ENCODE data around the gene SMPD2. TPM values are rescaled to one million over a fixed set of nuclear protein-coding genes. Genes with fewer than 3 reads are reported as not detected.
A peak's percentile ranks its signal among the peaks of the same experiment; 100 is the strongest.

SMPD2 gene
- total RNA-seq, 1 experiment from 2014 or later, result 9.9 TPM

DNA sequence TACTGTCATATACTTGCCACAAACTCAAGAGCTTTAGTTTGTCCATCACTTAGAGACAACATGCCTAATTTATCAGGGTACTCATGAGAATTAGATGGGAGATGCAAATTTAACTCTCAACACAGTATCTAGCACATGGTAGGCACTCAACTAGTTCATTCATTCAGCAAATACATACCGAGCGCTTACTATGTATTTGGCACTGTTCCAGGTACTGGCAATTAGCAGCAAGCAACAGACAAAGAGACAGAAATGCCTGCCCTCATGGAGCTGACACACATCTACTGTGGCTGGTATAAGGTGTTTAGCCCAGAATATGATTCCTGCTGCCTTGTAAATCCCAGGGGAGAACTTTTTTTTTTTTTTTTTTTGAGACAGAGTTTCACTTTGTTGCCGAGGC lies 10.3 kb downstream of the SMPD2 start:
- Histone ChIP-seq H3K36me3 (peaks cover 81% of the 10 kb centered on the region), H3K4me1 (replicated peaks) (peaks cover 9% of the 10 kb centered on the region), H3K9me3 (replicated peaks) (no peaks in the 10 kb centered on the region), H3K4me3 (no peak overlapping the region), H3K27me3 (replicated peaks) (no peaks in the 10 kb centered on the region), H3K27ac (no peak overlapping the region)
- no peak for DNase-seq (ENCODE audit: low read depth in 1 of 2, low spot score in 2 of 2)

DNA sequence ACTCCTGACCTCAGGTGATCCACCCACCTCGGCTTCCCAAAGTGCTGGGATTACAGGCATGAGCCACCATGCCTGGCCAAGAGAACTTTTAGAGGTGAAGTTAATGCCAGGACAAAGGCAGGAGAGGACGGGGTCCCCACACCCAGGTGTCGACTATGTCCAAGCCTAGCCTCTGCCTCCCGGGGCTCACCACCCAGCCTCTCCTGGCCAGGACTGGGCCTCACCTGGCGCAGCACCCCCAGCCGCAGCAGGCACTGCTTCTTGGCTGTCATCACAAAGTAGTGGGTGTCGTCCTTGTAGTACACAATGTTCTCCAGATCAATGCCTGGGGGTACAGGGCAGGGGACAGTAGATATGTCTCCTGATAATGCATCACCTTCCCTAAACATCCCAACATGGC lies 10.9 kb downstream of the SMPD2 start:
- no peaks in the 10 kb centered on the region for H3K27me3 ChIP-seq (replicated peaks)
- no peak overlapping the region for H3K27ac ChIP-seq
- no peak for DNase-seq (ENCODE audit: low read depth in 1 of 2, low spot score in 2 of 2)
- peaks cover 76% of the 10 kb centered on the region for H3K36me3 ChIP-seq
- peaks cover 12% of the 10 kb centered on the region for H3K4me1 ChIP-seq (replicated peaks)
- no peak overlapping the region for H3K4me3 ChIP-seq
- H3K9me3 ChIP-seq (replicated peaks), result no peaks in the 10 kb centered on the region

DNA sequence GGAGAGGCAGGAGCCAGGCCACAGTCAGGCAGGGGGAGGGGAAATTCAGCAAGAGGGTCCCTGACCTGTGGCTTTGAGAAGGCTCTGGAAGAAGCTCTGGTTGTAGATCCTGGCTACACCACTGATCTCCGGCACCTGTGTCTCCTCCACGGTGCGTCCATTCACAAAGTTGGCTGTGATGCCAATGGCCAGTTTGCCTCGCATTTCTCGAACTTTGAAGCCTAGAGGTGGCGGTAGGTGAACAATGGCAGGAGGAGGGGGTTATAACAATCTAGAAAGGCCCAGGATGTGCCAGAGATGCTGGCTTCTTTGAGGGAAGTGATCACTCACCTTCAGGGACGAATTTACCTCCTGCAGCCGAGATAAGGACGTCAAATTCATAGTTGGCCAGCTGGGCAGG lies 11.7 kb downstream of the SMPD2 start:
- DNase-seq (ENCODE audit: low read depth in 1 of 2, low spot score in 2 of 2), result no peak
- Histone ChIP-seq H3K27ac (no peak overlapping the region), H3K36me3 (peaks cover 68% of the 10 kb centered on the region), H3K4me1 (replicated peaks) (peaks cover 19% of the 10 kb centered on the region), H3K27me3 (replicated peaks) (no peaks in the 10 kb centered on the region), H3K9me3 (replicated peaks) (no peaks in the 10 kb centered on the region), H3K4me3 (no peak overlapping the region)

DNA sequence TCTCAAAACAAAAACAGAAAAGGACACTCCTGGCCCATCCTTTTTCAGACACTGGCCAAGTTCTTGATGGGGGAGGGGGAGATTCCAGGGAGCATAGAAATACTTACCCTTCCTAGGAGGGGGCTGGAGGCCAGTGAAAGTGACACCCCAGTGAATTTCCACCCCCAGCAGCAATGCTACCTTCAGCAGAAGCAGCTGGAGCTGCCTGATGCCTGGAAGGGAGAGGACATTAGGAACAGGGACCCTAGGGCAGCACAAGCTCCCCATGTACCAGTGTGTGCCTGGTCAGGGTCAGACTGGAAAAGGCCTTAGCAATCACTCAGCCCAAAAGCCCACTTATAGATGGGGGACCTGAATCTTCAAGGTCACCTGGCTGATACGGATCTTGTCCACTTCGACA lies 12.6 kb downstream of the SMPD2 start:
- no peaks in the 10 kb centered on the region for H3K27me3 ChIP-seq (replicated peaks)
- no peaks in the 10 kb centered on the region for H3K9me3 ChIP-seq (replicated peaks)
- H3K4me1 ChIP-seq (replicated peaks), result peaks cover 19% of the 10 kb centered on the region
- peaks cover 63% of the 10 kb centered on the region for H3K36me3 ChIP-seq
- H3K27ac ChIP-seq, result no peak overlapping the region
- no peak for DNase-seq (ENCODE audit: low read depth in 1 of 2, low spot score in 2 of 2)
- no peak overlapping the region for H3K4me3 ChIP-seq

DNA sequence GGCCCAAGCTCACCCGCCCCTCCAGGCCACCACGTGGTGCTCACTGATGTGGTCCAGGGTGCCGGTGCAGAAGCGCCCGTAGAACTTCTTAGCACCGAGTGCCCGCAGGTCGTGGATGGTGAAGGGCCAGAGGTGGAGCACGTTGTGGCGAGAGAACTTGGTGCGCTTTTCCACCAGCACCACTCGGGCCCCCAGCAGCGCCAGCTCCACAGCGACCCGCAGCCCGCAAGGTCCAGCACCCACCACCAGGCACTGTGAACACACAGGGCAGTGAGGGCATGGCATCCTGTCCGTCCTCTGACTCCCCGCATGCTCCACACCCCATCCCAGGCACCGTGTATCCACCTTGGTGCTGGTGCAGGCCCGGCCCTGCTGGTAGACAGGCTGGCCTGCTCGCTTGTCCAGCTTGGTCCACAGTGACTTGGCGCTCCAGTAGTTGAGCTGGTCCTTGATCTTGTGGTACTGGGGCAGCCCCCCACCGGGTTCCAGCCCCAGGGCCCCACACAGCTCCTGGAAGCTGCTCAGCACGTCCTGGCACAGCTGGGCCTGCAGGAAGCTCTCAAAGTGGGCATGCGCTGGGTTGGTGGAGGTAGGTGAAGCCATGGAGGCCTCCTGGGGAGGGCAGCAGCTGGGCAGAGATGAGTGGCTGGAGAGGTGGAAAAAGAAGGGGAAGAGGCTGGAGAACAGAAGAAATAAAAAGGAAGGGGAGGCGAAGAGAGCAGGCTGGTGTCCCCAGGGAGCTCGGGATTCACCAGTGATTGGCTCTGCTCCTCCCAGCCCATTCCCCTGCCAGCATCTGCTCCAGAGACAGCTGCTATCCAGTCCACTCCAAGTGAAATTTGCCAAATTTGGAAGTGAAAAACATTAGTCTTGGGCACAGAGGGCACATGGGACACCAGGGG lies 13.3 kb downstream of the SMPD2 start:
- peaks cover 19% of the 10 kb centered on the region for H3K4me1 ChIP-seq (replicated peaks)
- H3K9me3 ChIP-seq (replicated peaks), result no peaks in the 10 kb centered on the region
- peaks cover 56% of the 10 kb centered on the region for H3K36me3 ChIP-seq
- H3K4me3 ChIP-seq, result peak overlapping the region; percentile 96; the same call in 1 of the 2 replicates
- H3K27me3 ChIP-seq (replicated peaks), result no peaks in the 10 kb centered on the region
- H3K27ac ChIP-seq, result no peak overlapping the region
- no peak for DNase-seq (ENCODE audit: low read depth in 1 of 2, low spot score in 2 of 2)

DNA sequence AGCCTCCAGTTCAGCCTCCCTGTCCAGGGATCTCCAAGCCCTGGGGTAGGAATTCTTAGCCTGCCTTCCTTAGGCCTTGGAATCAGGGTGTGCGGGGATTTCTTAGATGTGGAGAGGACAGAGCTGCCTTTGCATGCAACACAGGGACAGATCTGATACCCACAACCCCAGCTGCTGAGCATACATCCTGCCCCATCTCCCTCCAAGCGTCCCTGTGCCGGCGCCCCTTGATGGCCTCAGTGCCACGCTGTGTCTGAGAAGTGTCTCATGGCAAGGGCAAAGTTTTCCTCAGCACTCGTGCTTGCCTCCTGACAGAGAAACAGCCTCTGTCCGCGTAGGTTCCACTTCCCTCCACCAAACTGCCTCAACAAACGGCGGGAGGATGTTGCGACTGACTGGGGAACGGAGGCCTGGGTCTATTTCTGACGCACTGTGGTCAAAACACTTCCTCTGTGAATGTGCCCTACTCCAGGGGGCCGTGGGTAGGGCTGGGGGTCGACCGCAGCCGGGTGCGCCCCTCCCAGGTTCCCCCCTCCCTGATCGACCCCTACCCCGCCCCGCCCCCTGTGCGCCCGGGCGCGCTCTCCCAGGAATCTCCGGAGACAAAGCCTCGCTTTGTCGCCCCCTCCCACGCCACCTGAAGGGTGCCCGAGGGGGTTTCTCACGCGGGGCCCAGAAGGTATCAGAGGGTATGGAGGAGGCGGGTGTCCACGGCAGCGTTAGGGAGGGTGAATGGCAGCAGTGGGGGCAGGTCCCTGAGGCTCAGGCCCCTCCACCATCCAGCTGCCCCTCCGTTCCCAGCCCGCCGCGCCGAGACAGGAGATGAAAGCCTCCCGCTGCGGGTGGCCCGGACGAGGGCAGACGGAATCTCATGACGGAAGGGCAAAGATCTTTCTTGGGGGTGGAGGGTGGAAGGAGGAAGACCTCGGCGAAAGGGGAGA lies 14.2 kb downstream of the SMPD2 start:
- peak overlapping the region; percentile 96 for H3K4me3 ChIP-seq
- no peaks in the 10 kb centered on the region for H3K9me3 ChIP-seq (replicated peaks)
- no peak for DNase-seq (ENCODE audit: low read depth in 1 of 2, low spot score in 2 of 2)
- H3K36me3 ChIP-seq, result peaks cover 48% of the 10 kb centered on the region
- peak overlapping the region; percentile 75 for H3K27ac ChIP-seq
- peaks cover 19% of the 10 kb centered on the region for H3K4me1 ChIP-seq (replicated peaks)
- no peaks in the 10 kb centered on the region for H3K27me3 ChIP-seq (replicated peaks)

DNA sequence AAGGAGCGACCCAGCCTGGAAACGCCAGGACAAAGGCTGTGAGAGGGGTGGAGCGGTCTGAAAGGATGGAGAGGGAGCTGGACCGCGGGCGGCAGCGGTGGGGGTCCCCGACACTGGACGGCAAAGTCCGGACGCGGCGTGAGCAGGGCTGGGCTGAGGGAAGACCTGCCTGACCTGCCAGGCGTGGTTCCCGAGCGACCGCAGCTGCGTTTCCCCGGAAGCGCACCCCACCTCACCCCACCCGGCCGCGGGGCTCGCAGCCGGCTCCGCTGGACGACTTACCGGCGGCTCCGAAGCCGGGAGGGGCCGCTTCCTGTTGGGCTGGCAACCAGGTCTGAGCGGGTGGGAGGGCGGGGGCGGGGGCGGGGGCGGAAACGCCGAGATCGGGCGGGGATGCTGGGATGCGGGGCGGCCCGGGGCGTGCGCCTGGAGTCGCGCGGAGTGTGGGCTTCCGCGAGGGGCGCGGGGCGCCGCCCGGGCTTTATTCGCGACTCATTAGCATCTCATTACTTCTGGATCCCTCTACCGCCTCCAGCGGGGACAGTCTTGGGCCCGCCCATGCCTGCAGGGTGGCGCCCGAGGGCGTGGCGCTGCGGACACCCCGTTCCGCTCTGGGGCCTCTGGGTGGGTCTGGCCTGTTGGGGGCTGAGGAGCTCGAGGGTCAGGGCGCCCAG lies 15.1 kb downstream of the SMPD2 start, which contains the start of gene MICAL1:
MICAL1 (minus strand) TSS at position 336 of the 674 bp plus-strand sequence. CDS start 1,576 bp downstream, outside the sequence.
- peak within 1 kb of the TSS; percentile 75 for H3K27ac ChIP-seq
- H3K4me1 ChIP-seq (replicated peaks), result peaks cover 19% of the 10 kb centered on the region
- H3K4me3 ChIP-seq, result peak within 1 kb of the TSS; percentile 96
- peaks cover 42% of the 10 kb centered on the region for H3K36me3 ChIP-seq
- DNase-seq (ENCODE audit: low read depth in 1 of 2, low spot score in 2 of 2), result peak; percentile 79 to 81
- no peaks in the 10 kb centered on the region for H3K27me3 ChIP-seq (replicated peaks)
- no peaks in the 10 kb centered on the region for H3K9me3 ChIP-seq (replicated peaks)

DNA sequence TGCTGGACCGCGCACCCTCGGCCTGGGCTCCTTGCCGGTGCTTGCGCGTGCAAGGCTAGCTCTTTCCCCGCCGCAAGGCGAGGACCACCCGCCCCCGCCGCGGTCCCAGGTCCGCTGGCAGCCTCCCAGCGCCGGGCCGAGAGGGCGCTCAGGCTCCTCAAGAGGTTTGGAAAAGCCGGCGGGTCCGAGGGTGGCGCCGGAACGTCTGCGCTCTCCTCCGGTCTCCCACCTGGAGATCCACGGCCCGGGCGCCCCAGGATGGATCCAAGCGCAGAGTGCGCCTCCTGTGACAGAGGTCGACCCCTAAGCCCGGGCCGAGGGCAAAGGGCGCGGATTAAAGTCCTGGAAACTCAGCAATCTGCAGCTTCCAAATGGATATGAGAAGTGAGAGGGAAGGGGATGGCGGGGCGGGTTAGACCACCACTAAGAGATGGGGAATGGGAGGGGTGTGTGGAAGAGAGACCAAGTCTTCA lies 15.6 kb downstream of the SMPD2 start:
- H3K4me3 ChIP-seq, result peak overlapping the region; percentile 96
- H3K27ac ChIP-seq, result peak overlapping the region; percentile 10; the same call in 1 of the 2 replicates

DNA sequence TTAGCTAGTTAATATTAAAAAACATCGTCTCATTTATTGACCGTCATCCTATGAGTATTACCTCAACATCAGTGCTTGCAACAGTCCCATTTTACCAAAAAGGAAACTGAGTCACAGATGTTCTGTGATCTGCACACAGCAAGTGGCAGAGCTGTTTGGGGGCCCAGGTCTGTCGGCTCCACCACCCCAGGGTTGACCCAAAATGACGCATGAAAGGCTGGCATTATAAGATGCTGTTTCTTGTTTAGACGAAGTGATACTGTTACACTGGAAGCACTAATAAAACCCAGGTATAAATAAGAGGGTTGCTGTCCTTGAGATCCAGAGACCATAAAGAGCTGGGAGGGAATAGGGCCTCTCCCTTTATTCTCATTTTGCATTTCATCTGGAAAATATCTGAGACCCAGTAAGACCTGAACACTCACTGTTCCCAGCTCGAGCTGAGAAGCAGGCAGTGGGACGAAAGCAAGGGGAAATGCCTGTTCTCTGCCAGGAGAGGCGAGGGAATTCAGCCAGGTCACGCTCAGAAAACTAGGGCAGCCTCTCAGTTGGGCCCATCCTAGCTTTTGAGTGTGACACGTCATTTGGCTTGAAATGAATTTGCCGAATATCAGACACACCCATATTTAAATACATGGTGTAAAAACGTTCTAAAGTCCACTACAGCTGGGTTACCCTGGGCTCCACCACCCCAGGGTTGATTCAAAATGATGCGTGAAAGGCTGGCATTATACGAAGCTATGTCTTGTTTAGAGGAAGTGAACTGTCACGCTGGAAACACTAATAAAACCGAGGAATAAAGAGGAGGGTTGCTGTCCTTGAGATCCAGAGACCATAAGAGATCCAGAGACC lies 16.4 kb downstream of the SMPD2 start:
- Histone ChIP-seq H3K27me3 (replicated peaks) (no peaks in the 10 kb centered on the region), H3K36me3 (peaks cover 35% of the 10 kb centered on the region), H3K4me3 (peak overlapping the region; percentile 96), H3K4me1 (replicated peaks) (peaks cover 19% of the 10 kb centered on the region), H3K27ac (no peak overlapping the region), H3K9me3 (replicated peaks) (no peaks in the 10 kb centered on the region)
- no peak for DNase-seq (ENCODE audit: low read depth in 1 of 2, low spot score in 2 of 2)

More for the DNA sequence above, 15.6 kb downstream of the SMPD2 start:
- Histone ChIP-seq H3K9me3 (replicated peaks) (no peaks in the 10 kb centered on the region), H3K36me3 (peaks cover 39% of the 10 kb centered on the region), H3K27me3 (replicated peaks) (no peaks in the 10 kb centered on the region), H3K4me1 (replicated peaks) (peaks cover 19% of the 10 kb centered on the region)
- no peak for DNase-seq (ENCODE audit: low read depth in 1 of 2, low spot score in 2 of 2)

DNA sequence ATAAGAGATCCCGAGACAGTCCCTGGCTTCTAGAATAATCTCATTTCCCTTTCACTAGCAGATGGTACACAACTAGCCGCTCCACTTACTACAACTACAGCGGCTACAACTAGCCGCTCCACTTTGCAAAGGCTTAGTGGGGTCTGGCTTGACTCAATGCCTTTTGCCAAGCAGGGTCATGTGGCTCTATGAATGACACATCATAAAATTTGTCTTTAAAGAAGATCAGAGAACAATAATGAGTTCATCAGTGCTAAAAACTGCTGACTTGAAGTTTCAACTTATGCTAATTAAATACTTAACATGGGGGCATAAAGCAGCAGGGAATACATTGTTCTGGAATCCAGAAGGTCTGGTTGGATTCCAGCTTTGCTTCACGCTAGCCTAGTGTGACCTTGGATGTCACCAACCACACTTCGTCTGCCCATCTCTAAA lies 17.1 kb downstream of the SMPD2 start:
- Histone ChIP-seq H3K4me3 (no peak overlapping the region), H3K4me1 (replicated peaks) (peaks cover 19% of the 10 kb centered on the region), H3K9me3 (replicated peaks) (no peaks in the 10 kb centered on the region), H3K27me3 (replicated peaks) (no peaks in the 10 kb centered on the region), H3K27ac (no peak overlapping the region), H3K36me3 (peaks cover 35% of the 10 kb centered on the region)
- DNase-seq (ENCODE audit: low read depth in 1 of 2, low spot score in 2 of 2), result no peak

DNA sequence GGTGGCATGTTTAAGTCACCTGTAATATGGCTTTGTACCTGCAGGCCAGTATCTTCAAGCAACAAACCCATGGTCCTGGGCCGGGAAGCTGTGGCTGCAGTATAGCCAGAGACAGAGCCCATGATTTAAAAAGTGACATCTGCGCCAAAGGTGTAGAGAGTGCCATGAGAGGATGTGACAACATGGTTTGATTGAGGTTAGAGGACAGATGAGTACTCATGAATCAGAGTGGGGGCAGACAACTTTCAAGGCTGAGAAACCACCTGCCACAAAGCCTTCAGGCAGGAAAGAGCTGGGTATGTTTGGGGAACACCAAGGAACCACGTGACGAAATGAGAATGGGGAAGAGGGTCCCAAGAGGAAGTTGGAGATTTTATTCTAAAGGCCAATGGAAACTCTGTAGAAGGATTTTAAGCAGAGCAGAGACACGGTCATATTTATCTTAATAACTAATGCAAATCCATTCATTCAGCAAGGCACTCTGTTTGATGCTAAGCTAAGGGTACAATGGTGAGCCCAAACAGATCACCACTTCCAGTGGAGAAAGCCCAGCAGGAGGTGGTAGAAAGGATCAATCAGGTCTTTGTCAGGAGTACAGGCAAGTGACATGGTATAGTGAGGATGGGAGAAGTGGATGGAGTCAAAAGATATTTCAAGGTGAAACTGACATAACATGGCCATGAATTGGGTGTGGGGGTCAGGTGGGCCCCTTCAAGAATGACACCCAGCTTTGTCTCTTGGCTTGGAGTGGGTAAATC lies 18.4 kb downstream of the SMPD2 start:
- H3K27ac ChIP-seq, result no peak overlapping the region

More for the DNA sequence above, 18.4 kb downstream of the SMPD2 start:
- H3K4me1 ChIP-seq (replicated peaks), result peaks cover 17% of the 10 kb centered on the region
- no peak overlapping the region for H3K4me3 ChIP-seq
- no peaks in the 10 kb centered on the region for H3K27me3 ChIP-seq (replicated peaks)
- H3K9me3 ChIP-seq (replicated peaks), result no peaks in the 10 kb centered on the region
- H3K36me3 ChIP-seq, result peaks cover 34% of the 10 kb centered on the region
- DNase-seq (ENCODE audit: low read depth in 1 of 2, low spot score in 2 of 2), result no peak
